ENCODE results near the gene TIMM8B. TPM values are rescaled to one million over a fixed set of nuclear protein-coding genes. Genes with fewer than 3 reads are reported as not detected.
A peak's percentile ranks its signal among the peaks of the same experiment; 100 is the strongest.

Gene TIMM8B
- total RNA-seq = 10 to 100 TPM; 26.6 to 42.6 TPM

GRCh38 chr11:112086422-112087191 lies at the start of gene TIMM8B, which contains the start of gene SDHD:
Gene TIMM8B (minus strand): TSS chr11:112086756. CDS start chr11:112086723, 33 bp downstream.
Gene SDHD (plus strand): TSS chr11:112086873. CDS start chr11:112086908, 35 bp downstream.
- Mint-ChIP-seq H3K27me3 (no peaks in the 10 kb centered on the region), H3K4me3 (peak within 1 kb of the TSS; percentile 100), H3K4me1 (peaks cover 51% of the 10 kb centered on the region), H3K27ac (peak within 1 kb of the TSS; percentile 99), H3K36me3 (ENCODE audit: low read depth) (peaks cover 100% of the 10 kb centered on the region), H3K9me3 (no peaks in the 10 kb centered on the region)
- peak; percentile 89 for ATAC-seq (replicated peaks)

GRCh38 chr11:112134473-112134872 lies 47.9 kb upstream of the TIMM8B start:
- H3K36me3 Mint-ChIP-seq (ENCODE audit: low read depth) = no peaks in the 10 kb centered on the region
- H3K27ac Mint-ChIP-seq = no peak overlapping the region
- no peaks in the 10 kb centered on the region for H3K9me3 Mint-ChIP-seq
- no peaks in the 10 kb centered on the region for H3K4me1 Mint-ChIP-seq
- H3K27me3 Mint-ChIP-seq = no peaks in the 10 kb centered on the region
- no peak for ATAC-seq (replicated peaks)
- H3K4me3 Mint-ChIP-seq = no peak overlapping the region

- Mint-ChIP-seq H3K4me3 (no peak overlapping the region), H3K4me1 (no peaks in the 10 kb centered on the region), H3K9me3 (no peaks in the 10 kb centered on the region), H3K27ac (no peak overlapping the region), H3K36me3 (ENCODE audit: low read depth) (no peaks in the 10 kb centered on the region), H3K27me3 (no peaks in the 10 kb centered on the region)
- no peak for ATAC-seq (replicated peaks)
Observed at GRCh38 chr11:112132737-112133136, 46.2 kb upstream of the TIMM8B start.

GRCh38 chr11:112129656-112130055 lies 43.1 kb upstream of the TIMM8B start:
- Mint-ChIP-seq H3K4me1 (no peaks in the 10 kb centered on the region), H3K9me3 (no peaks in the 10 kb centered on the region), H3K36me3 (ENCODE audit: low read depth) (no peaks in the 10 kb centered on the region), H3K27me3 (no peaks in the 10 kb centered on the region), H3K27ac (no peak overlapping the region), H3K4me3 (no peak overlapping the region)
- no peak for ATAC-seq (replicated peaks)

- ATAC-seq (replicated peaks) = no peak
- Mint-ChIP-seq H3K4me1 (no peaks in the 10 kb centered on the region), H3K36me3 (ENCODE audit: low read depth) (no peaks in the 10 kb centered on the region), H3K27me3 (no peaks in the 10 kb centered on the region), H3K9me3 (no peaks in the 10 kb centered on the region), H3K4me3 (no peak overlapping the region), H3K27ac (no peak overlapping the region)
Observed at GRCh38 chr11:112128483-112129121, 42.0 kb upstream of the TIMM8B start.

- Mint-ChIP-seq H3K4me3 (no peak overlapping the region), H3K36me3 (ENCODE audit: low read depth) (no peaks in the 10 kb centered on the region), H3K9me3 (no peaks in the 10 kb centered on the region), H3K27me3 (no peaks in the 10 kb centered on the region), H3K27ac (peak overlapping the region; percentile 0), H3K4me1 (no peaks in the 10 kb centered on the region)
- no peak for ATAC-seq (replicated peaks)
Observed at GRCh38 chr11:112127056-112127455, 40.5 kb upstream of the TIMM8B start.

GRCh38 chr11:112123129-112123528 lies 36.6 kb upstream of the TIMM8B start:
- Mint-ChIP-seq H3K4me3 (no peak overlapping the region), H3K27ac (no peak overlapping the region), H3K36me3 (ENCODE audit: low read depth) (no peaks in the 10 kb centered on the region), H3K27me3 (no peaks in the 10 kb centered on the region), H3K4me1 (no peaks in the 10 kb centered on the region), H3K9me3 (no peaks in the 10 kb centered on the region)
- no peak for ATAC-seq (replicated peaks)

GRCh38 chr11:112121981-112122615 lies 35.5 kb upstream of the TIMM8B start:
- no peaks in the 10 kb centered on the region for H3K36me3 Mint-ChIP-seq (ENCODE audit: low read depth)
- H3K9me3 Mint-ChIP-seq = no peaks in the 10 kb centered on the region
- no peak for ATAC-seq (replicated peaks)
- no peak overlapping the region for H3K4me3 Mint-ChIP-seq
- H3K27me3 Mint-ChIP-seq = no peaks in the 10 kb centered on the region
- no peaks in the 10 kb centered on the region for H3K4me1 Mint-ChIP-seq
- no peak overlapping the region for H3K27ac Mint-ChIP-seq

GRCh38 chr11:112118176-112118575 lies 31.6 kb upstream of the TIMM8B start:
- H3K4me1 Mint-ChIP-seq = no peaks in the 10 kb centered on the region
- H3K27ac Mint-ChIP-seq = no peak overlapping the region
- H3K4me3 Mint-ChIP-seq = no peak overlapping the region
- H3K27me3 Mint-ChIP-seq = no peaks in the 10 kb centered on the region
- peak; percentile 37 for ATAC-seq (replicated peaks)
- no peaks in the 10 kb centered on the region for H3K36me3 Mint-ChIP-seq (ENCODE audit: low read depth)
- H3K9me3 Mint-ChIP-seq = no peaks in the 10 kb centered on the region

- Mint-ChIP-seq H3K9me3 (no peaks in the 10 kb centered on the region), H3K27me3 (no peaks in the 10 kb centered on the region), H3K4me3 (no peak overlapping the region), H3K4me1 (no peaks in the 10 kb centered on the region), H3K27ac (no peak overlapping the region), H3K36me3 (ENCODE audit: low read depth) (no peaks in the 10 kb centered on the region)
- no peak for ATAC-seq (replicated peaks)
Observed at GRCh38 chr11:112115386-112115785, 28.8 kb upstream of the TIMM8B start.

- no peaks in the 10 kb centered on the region for H3K36me3 Mint-ChIP-seq (ENCODE audit: low read depth)
- no peaks in the 10 kb centered on the region for H3K27me3 Mint-ChIP-seq
- no peak for ATAC-seq (replicated peaks)
- no peaks in the 10 kb centered on the region for H3K9me3 Mint-ChIP-seq
- H3K4me3 Mint-ChIP-seq = no peak overlapping the region
- H3K27ac Mint-ChIP-seq = no peak overlapping the region
- no peaks in the 10 kb centered on the region for H3K4me1 Mint-ChIP-seq
Observed at GRCh38 chr11:112114460-112114859, 27.9 kb upstream of the TIMM8B start.

- Mint-ChIP-seq H3K4me3 (no peak overlapping the region), H3K4me1 (no peaks in the 10 kb centered on the region), H3K27me3 (no peaks in the 10 kb centered on the region), H3K9me3 (no peaks in the 10 kb centered on the region), H3K36me3 (ENCODE audit: low read depth) (no peaks in the 10 kb centered on the region), H3K27ac (no peak overlapping the region)
- peak; percentile 70 for ATAC-seq (replicated peaks)
Observed at GRCh38 chr11:112113539-112114457, 27.2 kb upstream of the TIMM8B start.

- no peak overlapping the region for H3K27ac Mint-ChIP-seq
- no peak for ATAC-seq (replicated peaks)
Observed at GRCh38 chr11:112106070-112106469, 19.5 kb upstream of the TIMM8B start.

GRCh38 chr11:112103446-112103845 lies 16.9 kb upstream of the TIMM8B start:
- no peaks in the 10 kb centered on the region for H3K9me3 Mint-ChIP-seq
- no peak for ATAC-seq (replicated peaks)
- no peak overlapping the region for H3K4me3 Mint-ChIP-seq
- H3K36me3 Mint-ChIP-seq (ENCODE audit: low read depth) = no peaks in the 10 kb centered on the region
- no peak overlapping the region for H3K27ac Mint-ChIP-seq
- no peaks in the 10 kb centered on the region for H3K4me1 Mint-ChIP-seq
- no peaks in the 10 kb centered on the region for H3K27me3 Mint-ChIP-seq

More at GRCh38 chr11:112106070-112106469, 19.5 kb upstream of the TIMM8B start:
- no peaks in the 10 kb centered on the region for H3K27me3 Mint-ChIP-seq
- H3K4me1 Mint-ChIP-seq = no peaks in the 10 kb centered on the region
- no peaks in the 10 kb centered on the region for H3K9me3 Mint-ChIP-seq
- no peak overlapping the region for H3K4me3 Mint-ChIP-seq
- no peaks in the 10 kb centered on the region for H3K36me3 Mint-ChIP-seq (ENCODE audit: low read depth)
